Small intestine (tissue), 7 donors: ENCODE data around the gene ANKRD13B. TPM values are rescaled to one million over a fixed set of nuclear protein-coding genes. Genes with fewer than 3 reads are reported as not detected.

Source experiments
- DNase-seq, 2 donors: peaks; one replicate each; pipeline versions ENCODE4 v3.0.0 to v3.0.0-alpha.2; 2013
- FAIRE-seq: peaks from 2 replicates; lab custom pipeline; 2012; peaks lifted over from hg19 to GRCh38; lab: Jason Lieb, UNC
- H3K27ac ChIP-seq, 3 donors: one replicate each; pipeline ENCODE4 v1.5.1; 2013; ENCODE audit warnings: low read length in 2 of 3, mild to moderate bottlenecking in 2 of 3, control low read depth in 1 of 3, inconsistent platforms in 1 of 3, low read depth in 1 of 3, moderate library complexity in 1 of 3
- H3K27me3 ChIP-seq, 3 donors: one replicate each; pipeline ENCODE4 v1.6.1; 2013; ENCODE audit warnings: low read length in 3 of 3, inconsistent platforms in 1 of 3; ENCODE audit not compliant: control insufficient read depth in 3 of 3, insufficient read depth in 3 of 3
- H3K36me3 ChIP-seq, 3 donors: one replicate each; pipeline ENCODE4 v1.6.1; 2013; ENCODE audit warnings: low read length in 3 of 3, inconsistent platforms in 1 of 3, low read depth in 1 of 3, mild to moderate bottlenecking in 1 of 3, moderate library complexity in 1 of 3; ENCODE audit not compliant: control insufficient read depth in 3 of 3, insufficient read depth in 2 of 3
- H3K4me1 ChIP-seq, 3 donors: one replicate each; pipeline ENCODE4 v1.6.1; 2013; ENCODE audit warnings: low read length in 2 of 3, inconsistent platforms in 1 of 3, low read depth in 1 of 3, mild to moderate bottlenecking in 1 of 3, moderate library complexity in 1 of 3; ENCODE audit not compliant: control insufficient read depth in 3 of 3, insufficient read depth in 2 of 3
- H3K4me3 ChIP-seq, 3 donors: one replicate each; pipeline ENCODE4 v1.5.1; 2013; ENCODE audit warnings: low read length in 3 of 3, control low read depth in 1 of 3, inconsistent platforms in 1 of 3, low read depth in 1 of 3, mild to moderate bottlenecking in 1 of 3, moderate library complexity in 1 of 3
- H3K9me3 ChIP-seq, 2 donors: one replicate each; pipeline ENCODE4 v1.6.1; 2013; ENCODE audit warnings: low read depth in 1 of 2, low read length in 1 of 2; ENCODE audit not compliant: control insufficient read depth in 2 of 2, insufficient read depth in 1 of 2
- WGBS, 3 donors: extraction: QIAGEN DNeasy Blood & Tissue Kit; methylation state at CpG; one replicate each; pipeline ENCODE4 v1.1.7; 2013; 5-methylcytosine and 5-hydroxymethylcytosine counted together
- polyA plus RNA-seq, 4 donors: library from polyadenylated mRNA; stranded (reverse) in 3 of 4; unstranded in 1 of 4; fragments of 200-250 nt in 3 of 4; fragments of 120-200 nt in 1 of 4; gene quantifications; one replicate each; pipeline versions ENCODE4 v1.2.1 to v1.2.3, GENCODE V29; 2013
- donor health status: healthy with polysubstance abuse.
- donor health status: control.
- donor health status: control.
- donor health status: Bipolar disorder and iron deficiency.
- donor health status: healthy.

The ANKRD13B gene
- polyA plus RNA-seq, 4 donors: 2.5 to 4.0 (median 3.0) TPM; not detected in 1

DNA sequence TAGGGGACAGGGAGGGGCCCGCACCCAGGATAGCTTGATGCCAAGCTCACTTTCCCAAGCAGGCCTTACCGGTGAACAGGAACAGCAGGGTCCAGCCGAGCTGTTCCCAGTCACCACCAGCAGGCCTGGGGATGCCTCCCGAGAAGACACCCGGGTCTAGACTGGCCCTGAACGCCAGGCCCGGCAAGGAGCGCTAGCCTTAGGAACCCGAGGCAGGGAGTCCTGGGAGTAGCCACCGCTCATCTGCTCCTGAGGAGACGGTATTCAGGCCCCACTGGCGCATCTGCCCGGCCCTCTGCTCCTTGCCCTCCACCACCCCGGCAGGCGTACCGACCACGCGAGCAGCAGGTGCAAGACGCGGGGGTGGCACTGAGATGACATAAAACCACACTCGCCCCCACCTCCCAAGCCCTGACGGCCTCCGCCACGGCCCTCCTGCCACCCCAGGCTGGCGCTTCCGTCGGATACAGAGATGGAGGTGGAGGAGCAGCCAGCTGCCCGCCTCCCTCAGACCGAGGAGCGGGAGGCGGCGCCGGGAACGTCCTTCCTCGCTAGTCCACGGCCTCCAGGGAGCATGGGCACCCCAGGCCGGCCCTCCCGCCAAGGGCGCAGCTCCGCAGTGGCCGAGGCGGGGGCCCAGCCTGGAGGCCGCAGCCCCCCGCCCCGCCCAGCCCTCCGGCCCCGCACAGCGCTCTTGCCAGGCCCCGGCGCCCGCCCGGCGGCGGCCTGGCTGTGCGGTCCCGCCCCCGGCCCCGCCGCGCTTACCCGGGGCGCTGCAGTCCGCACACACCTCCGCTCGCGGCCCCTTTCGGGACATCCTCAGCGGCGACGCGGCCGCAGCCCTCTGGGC, 4.1 kb upstream of the ANKRD13B start:
- Histone ChIP-seq H3K9me3 (no peaks in the 10 kb centered on the region), H3K27ac (peak overlapping the region; percentile 15 to 77 (median 26)), H3K4me1 (peaks cover 2 to 50% (median 9%) of the 10 kb centered on the region in 3 donors), H3K36me3 (peaks cover 0 to 22% (median 0%) of the 10 kb centered on the region in 3 donors), H3K27me3 (no peaks in the 10 kb centered on the region), H3K4me3 (peak overlapping the region; percentile 65 to 98 (median 81))
- DNase-seq (peak; percentile 32 to 66), FAIRE-seq (no peak)
- 0 to 1% (median 1%) methylated on average over 24 to 72 of the region's 72 CpGs for WGBS, 3 donors

DNA sequence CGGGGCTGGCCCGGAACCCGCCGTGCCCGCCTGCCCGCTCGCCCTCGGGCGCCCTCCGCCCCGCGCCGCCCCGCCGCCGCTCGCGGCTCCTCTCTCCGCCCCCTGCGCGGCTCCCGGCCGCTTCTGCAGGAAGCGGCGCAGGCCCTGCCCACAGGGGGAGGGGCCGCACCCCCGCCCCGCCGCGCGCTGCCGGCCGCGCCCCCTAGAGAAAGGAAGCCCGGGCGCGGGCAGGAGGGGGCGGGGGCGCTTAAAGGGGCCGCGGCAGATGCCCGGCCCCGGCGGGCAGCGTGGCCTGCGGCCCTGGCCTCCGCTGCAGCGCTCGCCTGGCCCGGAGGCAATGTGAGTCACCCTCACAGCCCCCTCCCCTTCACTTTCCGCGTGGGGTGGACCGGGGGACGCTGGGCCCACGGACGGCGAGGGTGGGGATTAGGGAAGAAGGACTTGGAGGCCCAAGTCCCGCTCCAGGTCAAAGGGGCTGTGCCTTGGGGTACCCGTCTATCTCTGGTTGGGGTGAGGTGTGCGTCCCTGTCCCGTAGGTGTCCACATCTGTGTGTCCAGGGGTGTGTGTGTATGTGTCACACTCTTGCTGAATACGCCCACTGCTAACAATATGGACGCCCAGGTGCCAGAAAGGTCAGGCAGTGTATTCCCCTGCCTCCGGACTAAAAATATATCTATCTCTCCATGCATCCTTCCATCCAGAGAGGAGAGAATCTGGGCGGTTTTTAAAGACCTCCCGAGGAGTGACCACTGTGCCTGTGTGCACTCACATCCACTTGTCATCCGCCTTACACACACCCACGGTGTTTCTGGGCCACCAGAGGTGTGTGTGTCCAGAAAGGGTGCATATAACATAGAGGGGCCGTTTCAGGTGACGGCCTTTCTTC, 3.2 kb upstream of the ANKRD13B start, which contains the start of gene GIT1:
Gene GIT1 (minus strand): TSS at position 125 of the 887 bp plus-strand sequence. CDS start 270 bp downstream, outside the sequence.
- H3K4me1 ChIP-seq: peaks cover 2 to 59% (median 9%) of the 10 kb centered on the region in 3 donors
- H3K4me3 ChIP-seq: peak within 1 kb of the TSS; percentile 65 to 98 (median 81)
- H3K27me3 ChIP-seq: peaks cover 0 to 2% (median 0%) of the 10 kb centered on the region in 3 donors
- peak within 1 kb of the TSS; percentile 64 to 77 (median 69) for H3K27ac ChIP-seq
- FAIRE-seq (no peak), DNase-seq (peak; percentile 87 to 92)
- H3K9me3 ChIP-seq: no peaks in the 10 kb centered on the region
- WGBS, 3 donors: 6 to 11% (median 8%) methylated on average over 32 to 70 of the region's 70 CpGs
- H3K36me3 ChIP-seq: peaks cover 0 to 18% (median 0%) of the 10 kb centered on the region in 3 donors

DNA sequence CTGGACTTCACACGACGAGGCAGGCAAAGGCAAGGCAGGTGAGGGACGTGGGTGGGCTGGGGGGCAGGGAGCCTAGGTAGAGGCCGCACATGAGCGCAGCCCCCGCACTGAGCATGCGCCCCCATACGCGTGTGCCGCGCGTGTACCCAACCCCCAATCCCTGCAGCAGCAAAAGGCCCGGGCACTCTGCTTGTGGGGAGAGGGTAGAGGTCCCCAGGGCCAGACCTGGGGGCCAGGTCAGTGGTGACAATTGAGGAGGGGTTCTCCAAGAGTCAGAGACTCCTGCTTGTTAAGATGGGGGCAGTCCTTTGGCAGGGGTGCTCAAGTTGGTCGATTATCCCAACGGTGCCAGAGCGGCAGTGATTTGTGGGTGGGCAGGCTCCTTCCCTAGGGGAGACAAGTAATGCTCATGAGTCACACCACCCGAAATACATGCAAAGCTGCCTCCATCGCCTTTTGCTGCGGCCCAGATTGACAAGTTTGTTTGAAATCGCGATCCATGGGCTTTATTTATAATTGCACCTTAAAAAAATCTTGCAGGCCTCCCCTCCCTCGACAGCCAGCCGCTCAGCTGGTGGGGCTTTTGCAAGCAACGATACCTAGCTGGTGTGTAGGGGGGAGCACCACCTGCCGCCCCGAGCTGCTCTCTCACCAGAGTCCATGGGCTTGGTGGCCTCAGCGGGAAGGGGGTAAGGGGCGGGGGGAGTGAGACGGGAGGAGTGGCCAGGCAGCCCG, 2.4 kb upstream of the ANKRD13B start:
- 44 to 67% (median 59%) methylated on average over 28 to 30 of the region's 30 CpGs for WGBS, 3 donors
- peak overlapping the region in 1 of 3 donors; percentile 81 for H3K27ac ChIP-seq

DNA sequence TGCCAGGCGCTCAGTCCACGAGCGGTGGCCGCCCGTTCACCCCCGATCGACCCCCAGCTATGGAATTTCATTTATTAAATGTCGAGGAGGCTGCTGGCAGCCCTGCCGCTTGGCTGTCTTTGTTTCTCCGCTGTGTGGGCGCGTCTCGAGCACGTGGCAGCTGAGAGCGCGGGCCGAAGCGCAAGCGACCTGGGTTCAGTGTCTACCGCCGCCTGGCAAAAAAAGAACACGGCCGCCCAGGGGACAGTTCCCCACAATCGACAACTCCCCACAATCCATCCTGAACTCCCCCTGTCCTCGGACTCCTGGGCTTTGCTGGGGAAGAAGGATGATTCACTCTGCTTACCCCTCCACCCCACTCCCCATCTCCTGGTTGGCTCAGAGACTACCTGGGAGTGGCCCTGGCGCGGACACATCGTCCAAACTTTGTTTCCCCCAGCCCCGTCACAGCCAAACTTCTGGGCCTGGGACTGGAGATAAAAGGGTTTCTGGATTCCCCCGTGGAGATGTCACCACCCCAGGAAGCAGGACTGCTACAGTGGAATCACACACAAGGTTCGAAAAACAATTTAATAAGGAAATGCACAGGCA, 1.7 kb upstream of the ANKRD13B start:
- H3K4me3 ChIP-seq: peak overlapping the region in 1 of 3 donors; percentile 29
- 6 to 27% (median 22%) methylated on average over 19 to 31 of the region's 31 CpGs for WGBS, 3 donors
- H3K9me3 ChIP-seq: no peaks in the 10 kb centered on the region
- H3K27me3 ChIP-seq: peaks cover 0 to 2% (median 0%) of the 10 kb centered on the region in 3 donors
- peak overlapping the region in 1 of 3 donors; percentile 81 for H3K27ac ChIP-seq
- DNase-seq (peak in 1 of 2 donors; percentile 63), FAIRE-seq (no peak)
- peaks cover 0 to 10% (median 0%) of the 10 kb centered on the region in 3 donors for H3K36me3 ChIP-seq
- peaks cover 2 to 59% (median 9%) of the 10 kb centered on the region in 3 donors for H3K4me1 ChIP-seq

More for the DNA sequence above, 2.4 kb upstream of the ANKRD13B start:
- DNase-seq: no peak
- peaks cover 0 to 2% (median 0%) of the 10 kb centered on the region in 3 donors for H3K27me3 ChIP-seq
- H3K9me3 ChIP-seq: no peaks in the 10 kb centered on the region
- peaks cover 2 to 59% (median 9%) of the 10 kb centered on the region in 3 donors for H3K4me1 ChIP-seq
- H3K4me3 ChIP-seq: peak overlapping the region in 2 of 3 donors; percentile 53 to 98
- H3K36me3 ChIP-seq: peaks cover 0 to 14% (median 0%) of the 10 kb centered on the region in 3 donors
- FAIRE-seq: no peak

DNA sequence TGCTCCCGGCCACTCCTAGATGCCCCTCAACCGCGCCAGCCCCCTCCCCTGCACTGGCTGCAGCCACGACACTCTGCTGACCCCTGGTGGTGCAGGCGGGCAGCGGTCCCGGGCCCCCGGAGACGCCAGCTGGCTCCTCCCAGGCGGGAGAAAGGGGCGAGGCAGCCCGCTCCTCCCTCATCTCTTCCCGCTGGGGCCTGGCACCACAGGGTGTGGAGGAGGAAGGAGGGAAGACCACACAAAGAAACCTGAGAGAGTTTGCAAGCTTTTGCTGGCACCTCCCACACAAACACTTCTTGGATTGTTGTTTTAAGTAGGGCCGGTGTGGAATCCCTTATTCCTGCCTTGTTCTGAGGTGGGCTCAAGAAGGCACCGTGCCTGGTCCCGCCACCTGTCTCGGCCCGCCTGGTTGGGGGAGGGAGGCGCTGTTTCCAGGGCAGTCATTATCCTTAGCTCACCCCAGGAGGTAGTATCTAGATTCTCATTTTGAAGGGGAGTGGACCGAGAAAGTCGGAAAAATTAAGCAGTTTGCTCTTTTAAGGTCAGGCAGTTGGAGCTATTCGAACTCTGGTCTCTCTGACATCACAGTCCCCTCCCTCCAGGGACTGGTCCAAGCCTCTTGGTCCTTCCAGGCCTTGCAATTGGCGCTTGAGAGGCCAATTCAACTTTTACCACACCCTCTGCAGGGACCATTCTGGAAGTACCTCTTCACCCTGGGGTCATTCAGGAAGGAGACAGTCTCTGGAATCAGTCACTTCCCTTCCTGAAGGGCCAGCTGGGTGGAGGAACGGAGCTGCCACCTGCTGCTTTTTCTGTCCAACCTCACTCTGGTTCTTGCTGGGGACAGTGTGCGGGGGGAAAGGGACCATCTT, 959 bp upstream of the ANKRD13B start:
- Histone ChIP-seq H3K4me3 (peak overlapping the region in 2 of 3 donors; percentile 29 to 33), H3K36me3 (peaks cover 0 to 7% (median 0%) of the 10 kb centered on the region in 3 donors), H3K4me1 (peaks cover 2 to 58% (median 9%) of the 10 kb centered on the region in 3 donors), H3K27me3 (peaks cover 0 to 2% (median 0%) of the 10 kb centered on the region in 3 donors), H3K9me3 (no peaks in the 10 kb centered on the region), H3K27ac (peak overlapping the region in 2 of 3 donors; percentile 66 to 81)
- DNase-seq (peak; percentile 82 to 93), FAIRE-seq (no peak)
- 6 to 9% (median 9%) methylated on average over 25 of the region's 25 CpGs for WGBS, 3 donors

DNA sequence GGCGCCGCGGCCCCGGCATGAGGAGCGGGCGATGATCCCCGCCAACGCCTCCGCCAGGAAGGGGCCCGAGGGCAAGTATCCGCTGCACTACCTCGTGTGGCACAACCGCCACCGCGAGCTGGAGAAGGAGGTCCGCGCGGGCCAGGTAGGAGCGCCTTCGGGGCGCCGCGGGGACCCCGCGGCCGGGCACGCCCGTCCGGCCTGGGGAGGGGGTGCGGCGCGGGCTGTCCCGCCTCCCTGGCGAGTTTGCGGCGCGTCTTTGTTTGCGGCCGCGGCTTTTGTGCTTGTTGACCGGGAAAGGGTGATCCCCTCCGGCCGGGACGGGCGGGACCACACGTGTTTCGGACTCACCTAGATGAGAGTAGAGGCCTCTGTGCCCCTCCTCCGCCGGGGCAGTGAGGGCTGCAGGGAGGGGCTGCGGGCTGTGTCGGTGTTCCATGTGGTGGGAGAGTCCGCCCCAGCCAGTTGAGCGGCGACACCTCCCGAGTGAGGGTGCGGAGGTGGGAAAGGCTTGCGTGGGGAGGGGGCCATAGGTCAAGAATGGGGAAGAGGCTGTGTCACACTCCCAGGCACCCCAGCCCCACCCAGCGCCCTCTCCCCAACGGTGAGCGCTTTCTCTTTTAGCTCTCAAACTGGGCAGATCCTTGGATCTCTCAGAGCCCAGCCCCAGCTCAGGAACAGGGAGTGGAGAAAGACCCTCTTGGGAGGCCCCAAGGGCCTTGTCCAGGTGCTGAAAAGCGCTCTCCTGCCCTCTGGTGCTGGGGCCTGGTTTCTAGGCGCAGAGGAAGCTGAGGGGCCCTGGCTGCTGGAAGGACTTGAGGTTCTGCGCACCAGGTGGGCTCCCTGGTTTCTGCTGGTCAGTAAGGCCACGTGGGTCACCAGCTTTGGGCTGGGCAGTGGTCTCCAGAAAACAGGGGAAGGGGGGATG, 923 bp downstream of the ANKRD13B start:
- peaks cover 0 to 42% (median 9%) of the 10 kb centered on the region in 3 donors for H3K4me1 ChIP-seq
- peak in 1 of 2 donors; percentile 56 for DNase-seq
- peaks cover 0 to 2% (median 0%) of the 10 kb centered on the region in 3 donors for H3K27me3 ChIP-seq
- no peak for FAIRE-seq
- H3K36me3 ChIP-seq: peaks cover 0 to 4% (median 0%) of the 10 kb centered on the region in 3 donors
- peak overlapping the region; percentile 39 to 63 (median 51) for H3K4me3 ChIP-seq
- 5 to 7% (median 6%) methylated on average over 40 to 64 of the region's 64 CpGs for WGBS, 3 donors
- no peak overlapping the region for H3K27ac ChIP-seq
- H3K9me3 ChIP-seq: no peaks in the 10 kb centered on the region
